Smooth muscle cell (in vitro differentiated cells): ENCODE measurements around the gene ZNF334. TPM values are rescaled to one million over a fixed set of nuclear protein-coding genes. Genes with fewer than 3 reads are reported as not detected.

ENCODE experiments used
- DNase-seq: peaks from one replicate; lab custom pipeline; 2025; ENCODE audit not compliant: unreplicated experiment; lab: John Stamatoyannopoulos, UW
- H2AFZ ChIP-seq: fragments of 200-600 bp; sonication (generic); 2 replicates; pipeline ENCODE4 v1.6.0; 2016; ENCODE audit warnings: antibody characterized with exemption, low read depth, mild to moderate bottlenecking
- H3F3A ChIP-seq: fragments of 200-600 bp; sonication (generic); 2 replicates; pipeline ENCODE4 v1.6.0; 2017; ENCODE audit warnings: antibody characterized with exemption, low read depth
- H3K27ac ChIP-seq: fragments of 200-600 bp; sonication (generic); 2 replicates; pipeline ENCODE4 v1.5.1; 2016; ENCODE audit warnings: low read depth, mild to moderate bottlenecking
- H3K27me3 ChIP-seq: fragments of 200-600 bp; sonication (generic); 2 replicates; pipeline ENCODE4 v1.6.1; 2016; ENCODE audit warnings: low read depth, mild to moderate bottlenecking
- H3K36me3 ChIP-seq: fragments of 200-600 bp; sonication (generic); 2 replicates; pipeline ENCODE4 v1.5.1; 2016; ENCODE audit warnings: low read depth
- H3K4me1 ChIP-seq: fragments of 200-600 bp; sonication (generic); 2 replicates; pipeline ENCODE4 v1.5.1; 2016; ENCODE audit warnings: low read depth
- H3K4me2 ChIP-seq: fragments of 200-600 bp; sonication (generic); 2 replicates; pipeline ENCODE4 v1.6.0; 2016; ENCODE audit warnings: mild to moderate bottlenecking
- H3K4me3 ChIP-seq: fragments of 200-600 bp; sonication (generic); 2 replicates; pipeline ENCODE4 v1.5.1; 2016; ENCODE audit warnings: mild to moderate bottlenecking
- H3K79me2 ChIP-seq: fragments of 200-600 bp; sonication (generic); 2 replicates; pipeline ENCODE4 v1.6.0; 2016; ENCODE audit warnings: low read depth, mild to moderate bottlenecking
- H3K9ac ChIP-seq: fragments of 200-600 bp; sonication (generic); 2 replicates; pipeline ENCODE4 v1.6.0; 2016; ENCODE audit warnings: low read depth
- H3K9me3 ChIP-seq: fragments of 200-600 bp; sonication (generic); replicated peaks from 2 replicates; pipeline ENCODE4 v1.5.1; 2016; ENCODE audit warnings: low read depth
- H4K20me1 ChIP-seq: fragments of 200-600 bp; sonication (generic); 2 replicates; pipeline ENCODE4 v1.6.0; 2016; ENCODE audit warnings: low read depth
- CTCF ChIP-seq: fragments of 200-600 bp; sonication (generic); IDR thresholded peaks from 2 replicates; pipeline ENCODE4 v1.5.1; 2017; ENCODE audit warnings: borderline replicate concordance, mild to moderate bottlenecking, antibody characterized with exemption; ENCODE audit not compliant: insufficient read depth, poor library complexity, severe bottlenecking
- WGBS: methylation state at CpG from one replicate; pipeline ENCODE4 v1.1.7; 2016; ENCODE audit warnings: low lambda C conversion rate; 5-methylcytosine and 5-hydroxymethylcytosine counted together
- polyA plus RNA-seq: library from polyadenylated mRNA; unstranded; fragments of >200 nt; fragmentation: Nextera tagmentation; extraction: Ambion mirVana; gene quantifications from 2 replicates; pipeline ENCODE4 v1.2.1, GENCODE V29; 2016
- total RNA-seq: library from RNA; depleted of rRNA; stranded (reverse); fragments of >200 nt; gene quantifications from 2 replicates; pipeline ENCODE4 v1.2.3, GENCODE V29; 2014

ZNF334 gene
- total and polyA plus RNA-seq, 2 experiments from 2014 or later = 3.7 to 10.3 TPM

GRCh38 chr20:46539113-46539512, 25.8 kb upstream of the ZNF334 start:
- no peak overlapping the region for H3K27ac ChIP-seq
- no peaks in the 10 kb centered on the region for H3F3A ChIP-seq
- H3K4me2 ChIP-seq = no peak overlapping the region
- no peaks in the 10 kb centered on the region for H4K20me1 ChIP-seq
- H3K36me3 ChIP-seq = no peaks in the 10 kb centered on the region
- DNase-seq = no peak
- no peaks in the 10 kb centered on the region for H3K9me3 ChIP-seq
- no peak for TF ChIP-seq CTCF
- H3K4me3 ChIP-seq = no peak overlapping the region
- no peaks in the 10 kb centered on the region for H3K79me2 ChIP-seq
- H3K27me3 ChIP-seq = peaks cover 8% of the 10 kb centered on the region
- 91% methylated on average over 2 of the region's 2 CpGs for WGBS
- H2AFZ ChIP-seq = no peak overlapping the region
- H3K4me1 ChIP-seq = no peaks in the 10 kb centered on the region
- no peak overlapping the region for H3K9ac ChIP-seq

GRCh38 chr20:46530640-46531039, 17.3 kb upstream of the ZNF334 start:
- no peak for TF ChIP-seq CTCF
- H3K27me3 ChIP-seq = peaks cover 24% of the 10 kb centered on the region
- no peak overlapping the region for H3K9ac ChIP-seq
- H3K27ac ChIP-seq = no peak overlapping the region
- DNase-seq = no peak
- H4K20me1 ChIP-seq = no peaks in the 10 kb centered on the region
- H2AFZ ChIP-seq = no peak overlapping the region
- H3K79me2 ChIP-seq = no peaks in the 10 kb centered on the region
- no peaks in the 10 kb centered on the region for H3K36me3 ChIP-seq
- no peaks in the 10 kb centered on the region for H3F3A ChIP-seq
- no peaks in the 10 kb centered on the region for H3K4me1 ChIP-seq
- H3K4me3 ChIP-seq = no peak overlapping the region
- H3K4me2 ChIP-seq = no peak overlapping the region
- H3K9me3 ChIP-seq = no peaks in the 10 kb centered on the region
- WGBS = 88% methylated on average over 4 of the region's 4 CpGs

GRCh38 chr20:46523696-46524328, 10.5 kb upstream of the ZNF334 start:
- Histone ChIP-seq H3K27ac (no peak overlapping the region), H4K20me1 (no peaks in the 10 kb centered on the region), H3K4me3 (no peak overlapping the region), H3K9me3 (no peaks in the 10 kb centered on the region), H2AFZ (no peak overlapping the region), H3F3A (no peaks in the 10 kb centered on the region), H3K4me2 (no peak overlapping the region), H3K9ac (no peak overlapping the region), H3K27me3 (peaks cover 27% of the 10 kb centered on the region), H3K79me2 (no peaks in the 10 kb centered on the region), H3K36me3 (no peaks in the 10 kb centered on the region), H3K4me1 (no peaks in the 10 kb centered on the region)
- no peak for DNase-seq
- no peak for TF ChIP-seq CTCF
- 51% methylated on average over 2 of the region's 2 CpGs for WGBS

GRCh38 chr20:46523108-46523507, 9.7 kb upstream of the ZNF334 start:
- H3K9ac ChIP-seq = no peak overlapping the region
- H3K4me3 ChIP-seq = no peak overlapping the region
- no peak for TF ChIP-seq CTCF
- H3K79me2 ChIP-seq = no peaks in the 10 kb centered on the region
- H3F3A ChIP-seq = no peaks in the 10 kb centered on the region
- no peaks in the 10 kb centered on the region for H3K36me3 ChIP-seq
- H3K9me3 ChIP-seq = no peaks in the 10 kb centered on the region
- WGBS = 77% methylated on average over 5 of the region's 5 CpGs
- H3K4me1 ChIP-seq = no peaks in the 10 kb centered on the region
- no peak overlapping the region for H3K27ac ChIP-seq
- peaks cover 28% of the 10 kb centered on the region for H3K27me3 ChIP-seq
- no peak overlapping the region for H2AFZ ChIP-seq
- no peak for DNase-seq
- no peaks in the 10 kb centered on the region for H4K20me1 ChIP-seq
- H3K4me2 ChIP-seq = no peak overlapping the region
